ENCODE results near the gene ACMSD.
"Not testable (repeated sequence)": the region's sequence is repeated elsewhere in the genome, so short reads cannot be mapped to it uniquely, and the experiment has no call there.

ACMSD gene

DNA sequence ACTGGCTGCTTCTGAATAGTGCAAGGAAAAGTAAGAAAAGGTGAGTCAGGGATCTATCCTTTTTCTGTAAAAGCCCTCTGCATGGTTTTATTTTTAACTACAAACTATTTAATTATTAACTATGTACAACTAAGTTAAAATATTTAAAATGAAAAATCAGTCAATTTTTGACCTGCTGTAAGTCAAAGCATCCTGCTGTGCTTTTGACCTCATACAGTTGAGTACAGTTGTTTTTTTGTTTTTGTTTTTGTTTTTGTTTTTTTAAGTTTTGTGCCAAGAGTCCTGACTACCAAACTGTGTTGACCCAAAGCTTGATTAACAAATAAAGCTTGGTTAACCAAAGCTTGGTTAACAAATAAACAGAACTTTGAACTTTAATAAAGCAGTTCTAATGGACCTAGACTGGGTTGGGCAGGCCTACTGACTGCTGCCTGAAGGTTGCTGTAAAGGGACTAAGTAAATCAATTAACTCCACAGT is at the start of gene ACMSD:
ACMSD (plus strand) TSS at position 474 of the 478 bp plus-strand sequence. CDS start 67 bp downstream, outside the sequence.
- no peak within 1 kb of the TSS for H3K27ac ChIP-seq (ENCODE audit: low read depth, low read length)
- H3K9me3 ChIP-seq (ENCODE audit: control insufficient read depth, insufficient read depth, low read depth, low read length), result peaks cover 13% of the 10 kb centered on the region; the same call in 1 of the 2 replicates
- H3K9ac ChIP-seq (ENCODE audit: low read length), result no peak within 1 kb of the TSS
- no peak within 1 kb of the TSS for H3K4me3 ChIP-seq (ENCODE audit: low read depth, low read length)
- no peaks in the 10 kb centered on the region for H3K36me3 ChIP-seq (ENCODE audit: control insufficient read depth, insufficient read depth, low read length)
- H3K4me1 ChIP-seq (ENCODE audit: control insufficient read depth, insufficient read depth, low read length), result no peaks in the 10 kb centered on the region
- no peaks in the 10 kb centered on the region for H3K27me3 ChIP-seq (ENCODE audit: control insufficient read depth, insufficient read depth, low read length)

DNA sequence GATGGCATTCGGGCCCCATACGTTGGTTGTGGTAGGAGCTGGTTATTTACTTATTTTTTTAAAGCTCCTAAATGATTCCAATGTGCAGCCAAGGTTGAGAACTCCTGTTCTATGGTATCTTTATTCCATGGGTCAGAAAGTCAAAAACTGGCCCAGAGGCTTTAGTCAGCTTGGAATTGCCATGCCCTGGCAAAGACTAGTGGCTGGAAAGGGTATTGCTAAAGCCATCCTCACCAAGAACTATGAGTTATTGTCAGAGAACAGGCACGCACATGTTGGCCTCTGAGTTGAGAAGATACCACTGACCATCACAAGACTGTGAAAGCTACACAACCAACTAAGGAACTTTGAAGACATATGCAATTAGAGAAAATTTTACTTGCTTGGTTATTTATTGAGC is 47.9 kb upstream of the ACMSD start:
- Histone ChIP-seq H3K27ac (ENCODE audit: low read depth, low read length) (no peak overlapping the region), H3K4me3 (ENCODE audit: low read depth, low read length) (no peak overlapping the region), H3K9me3 (ENCODE audit: control insufficient read depth, insufficient read depth, low read depth, low read length) (no peaks in the 10 kb centered on the region), H3K36me3 (ENCODE audit: control insufficient read depth, insufficient read depth, low read length) (no peaks in the 10 kb centered on the region), H3K9ac (ENCODE audit: low read length) (no peak overlapping the region), H3K27me3 (ENCODE audit: control insufficient read depth, insufficient read depth, low read length) (no peaks in the 10 kb centered on the region), H3K4me1 (ENCODE audit: control insufficient read depth, insufficient read depth, low read length) (no peaks in the 10 kb centered on the region)

DNA sequence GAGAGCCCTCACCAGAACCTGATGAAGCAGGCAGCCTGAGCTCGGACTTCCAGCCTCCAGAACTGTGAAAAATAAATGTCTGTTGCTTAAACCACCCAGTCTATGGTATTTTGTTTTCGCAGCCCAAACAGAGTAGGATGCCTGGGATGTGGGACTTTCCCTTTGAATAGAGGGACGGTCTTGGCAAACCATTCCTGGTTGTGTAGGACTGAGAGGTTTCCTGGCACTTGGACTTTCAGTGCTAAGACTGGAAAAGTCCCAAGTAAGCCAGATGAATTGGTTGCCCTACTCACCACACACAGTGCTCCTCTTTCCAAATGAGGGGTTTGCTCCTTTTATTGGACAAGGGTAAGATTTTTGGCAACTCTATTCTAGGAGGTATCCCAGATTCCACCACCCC is 46.8 kb upstream of the ACMSD start:
- H3K27ac ChIP-seq (ENCODE audit: low read depth, low read length), result no peak overlapping the region
- no peaks in the 10 kb centered on the region for H3K36me3 ChIP-seq (ENCODE audit: control insufficient read depth, insufficient read depth, low read length)
- H3K9ac ChIP-seq (ENCODE audit: low read length), result no peak overlapping the region
- H3K27me3 ChIP-seq (ENCODE audit: control insufficient read depth, insufficient read depth, low read length), result no peaks in the 10 kb centered on the region
- H3K4me1 ChIP-seq (ENCODE audit: control insufficient read depth, insufficient read depth, low read length), result no peaks in the 10 kb centered on the region
- no peaks in the 10 kb centered on the region for H3K9me3 ChIP-seq (ENCODE audit: control insufficient read depth, insufficient read depth, low read depth, low read length)
- no peak overlapping the region for H3K4me3 ChIP-seq (ENCODE audit: low read depth, low read length)

DNA sequence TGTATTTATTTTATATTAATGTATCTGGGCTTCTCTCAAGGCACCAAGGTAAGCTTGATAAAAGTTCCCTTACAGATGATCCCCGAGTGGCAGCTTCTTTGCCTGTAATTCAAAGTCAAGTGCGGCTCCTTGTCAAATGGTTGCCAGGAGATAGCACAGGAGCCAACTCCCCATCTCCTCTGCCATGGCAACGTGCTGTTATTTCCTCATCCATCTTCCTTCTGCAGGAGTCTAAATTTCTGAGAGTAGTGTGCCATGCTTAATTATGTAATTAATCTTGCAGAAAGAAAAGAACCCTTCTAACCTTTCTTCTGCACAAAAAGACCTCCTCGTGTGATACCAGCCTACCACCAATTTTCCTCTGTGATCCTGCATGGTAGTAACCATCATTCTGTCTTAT is 46.2 kb upstream of the ACMSD start:
- H3K4me3 ChIP-seq (ENCODE audit: low read depth, low read length), result no peak overlapping the region
- H3K27ac ChIP-seq (ENCODE audit: low read depth, low read length), result no peak overlapping the region
- no peaks in the 10 kb centered on the region for H3K36me3 ChIP-seq (ENCODE audit: control insufficient read depth, insufficient read depth, low read length)
- no peaks in the 10 kb centered on the region for H3K27me3 ChIP-seq (ENCODE audit: control insufficient read depth, insufficient read depth, low read length)
- no peak overlapping the region for H3K9ac ChIP-seq (ENCODE audit: low read length)
- H3K4me1 ChIP-seq (ENCODE audit: control insufficient read depth, insufficient read depth, low read length), result no peaks in the 10 kb centered on the region
- H3K9me3 ChIP-seq (ENCODE audit: control insufficient read depth, insufficient read depth, low read depth, low read length), result no peaks in the 10 kb centered on the region

DNA sequence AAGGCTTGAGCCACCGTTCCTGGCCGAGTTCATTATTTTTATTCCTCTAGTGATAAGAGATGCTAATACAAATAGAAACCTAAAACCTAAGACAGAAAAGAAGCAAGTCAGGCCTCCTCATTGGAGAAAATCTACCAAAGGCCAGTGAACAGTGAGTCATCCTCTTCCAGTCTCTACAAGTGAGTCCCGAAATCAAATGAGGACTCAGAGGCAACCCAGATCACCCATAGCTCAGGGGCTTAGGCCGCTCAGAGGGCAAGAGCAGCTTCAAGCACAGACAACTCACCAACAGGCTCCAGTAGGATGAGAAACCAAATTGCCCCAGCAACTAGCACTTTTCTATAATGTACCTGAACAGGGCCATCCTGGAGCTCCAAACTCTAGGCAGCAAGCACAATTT is 42.7 kb upstream of the ACMSD start:
- no peak overlapping the region for H3K27ac ChIP-seq (ENCODE audit: low read depth, low read length)
- no peaks in the 10 kb centered on the region for H3K4me1 ChIP-seq (ENCODE audit: control insufficient read depth, insufficient read depth, low read length)
- H3K36me3 ChIP-seq (ENCODE audit: control insufficient read depth, insufficient read depth, low read length), result no peaks in the 10 kb centered on the region
- no peaks in the 10 kb centered on the region for H3K27me3 ChIP-seq (ENCODE audit: control insufficient read depth, insufficient read depth, low read length)
- no peaks in the 10 kb centered on the region for H3K9me3 ChIP-seq (ENCODE audit: control insufficient read depth, insufficient read depth, low read depth, low read length)
- H3K4me3 ChIP-seq (ENCODE audit: low read depth, low read length), result no peak overlapping the region
- no peak overlapping the region for H3K9ac ChIP-seq (ENCODE audit: low read length)

DNA sequence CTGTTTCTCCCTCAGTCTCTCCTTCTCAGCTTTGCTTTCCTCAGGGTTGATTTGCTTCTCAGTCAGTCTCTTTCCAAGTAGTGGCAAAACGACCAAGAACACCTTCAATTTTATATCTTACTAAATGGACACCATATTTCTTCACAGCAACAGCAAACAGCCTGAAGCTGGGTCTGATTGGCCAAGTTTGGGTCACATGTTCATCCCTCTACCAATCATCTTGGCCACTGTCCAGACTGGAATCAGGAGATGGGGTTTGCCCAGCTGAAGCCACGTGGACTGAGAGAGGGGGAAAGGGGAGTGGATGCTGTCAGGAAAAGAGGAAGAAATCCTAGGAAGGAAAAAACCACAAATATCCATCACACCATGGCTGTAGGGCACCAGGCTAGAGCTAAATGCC is 42.0 kb upstream of the ACMSD start:
- no peak overlapping the region for H3K27ac ChIP-seq (ENCODE audit: low read depth, low read length)

DNA sequence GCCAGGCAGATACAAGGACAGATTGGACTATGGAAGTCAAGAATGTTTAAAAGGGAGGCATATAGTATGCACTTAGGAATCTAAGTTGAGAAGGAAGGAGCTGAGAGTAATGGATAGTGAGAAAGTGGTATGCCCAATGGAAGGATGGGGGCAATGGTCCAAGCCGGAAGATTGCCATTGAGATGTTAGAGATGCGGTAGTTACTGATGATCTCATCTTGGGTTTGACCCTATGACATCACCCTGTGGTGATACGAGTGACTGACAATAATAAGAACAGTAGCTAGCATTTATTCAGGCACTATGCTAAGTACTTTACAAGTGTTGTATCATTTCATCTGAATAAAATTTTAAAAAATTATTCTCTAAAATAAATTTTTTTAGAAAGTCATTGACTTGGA is 38.5 kb upstream of the ACMSD start:
- Histone ChIP-seq H3K4me3 (ENCODE audit: low read depth, low read length) (no peak overlapping the region), H3K9ac (ENCODE audit: low read length) (no peak overlapping the region), H3K27ac (ENCODE audit: low read depth, low read length) (no peak overlapping the region), H3K9me3 (ENCODE audit: control insufficient read depth, insufficient read depth, low read depth, low read length) (peaks cover 21% of the 10 kb centered on the region), H3K4me1 (ENCODE audit: control insufficient read depth, insufficient read depth, low read length) (no peaks in the 10 kb centered on the region), H3K36me3 (ENCODE audit: control insufficient read depth, insufficient read depth, low read length) (no peaks in the 10 kb centered on the region), H3K27me3 (ENCODE audit: control insufficient read depth, insufficient read depth, low read length) (no peaks in the 10 kb centered on the region)

More for the DNA sequence above, 42.0 kb upstream of the ACMSD start:
- no peaks in the 10 kb centered on the region for H3K27me3 ChIP-seq (ENCODE audit: control insufficient read depth, insufficient read depth, low read length)
- H3K4me3 ChIP-seq (ENCODE audit: low read depth, low read length), result no peak overlapping the region
- no peaks in the 10 kb centered on the region for H3K9me3 ChIP-seq (ENCODE audit: control insufficient read depth, insufficient read depth, low read depth, low read length)
- H3K4me1 ChIP-seq (ENCODE audit: control insufficient read depth, insufficient read depth, low read length), result no peaks in the 10 kb centered on the region
- no peaks in the 10 kb centered on the region for H3K36me3 ChIP-seq (ENCODE audit: control insufficient read depth, insufficient read depth, low read length)
- H3K9ac ChIP-seq (ENCODE audit: low read length), result no peak overlapping the region

DNA sequence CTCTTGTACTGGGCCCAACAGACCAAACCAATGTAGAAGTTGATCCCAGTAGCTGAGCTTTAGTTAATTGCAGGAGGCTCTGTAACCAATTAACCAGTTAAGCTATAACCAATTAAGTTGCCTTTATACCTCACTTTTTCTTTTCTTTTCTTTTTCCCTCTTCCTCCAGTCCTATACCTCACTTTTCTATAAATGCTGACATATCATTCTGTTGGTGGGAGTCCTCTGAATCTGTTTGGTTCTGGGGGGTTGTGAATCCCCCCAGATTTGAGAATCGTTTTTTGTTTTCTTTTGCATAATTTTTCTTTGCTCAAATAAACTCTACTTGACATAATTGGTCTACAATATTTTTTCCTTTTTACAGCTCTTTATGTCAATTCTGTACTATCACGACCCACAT is 38.1 kb upstream of the ACMSD start:
- Histone ChIP-seq H3K9me3 (ENCODE audit: control insufficient read depth, insufficient read depth, low read depth, low read length) (peaks cover 23% of the 10 kb centered on the region), H3K27ac (ENCODE audit: low read depth, low read length) (no peak overlapping the region), H3K27me3 (ENCODE audit: control insufficient read depth, insufficient read depth, low read length) (no peaks in the 10 kb centered on the region), H3K9ac (ENCODE audit: low read length) (no peak overlapping the region), H3K4me1 (ENCODE audit: control insufficient read depth, insufficient read depth, low read length) (no peaks in the 10 kb centered on the region), H3K4me3 (ENCODE audit: low read depth, low read length) (no peak overlapping the region), H3K36me3 (ENCODE audit: control insufficient read depth, insufficient read depth, low read length) (no peaks in the 10 kb centered on the region)

DNA sequence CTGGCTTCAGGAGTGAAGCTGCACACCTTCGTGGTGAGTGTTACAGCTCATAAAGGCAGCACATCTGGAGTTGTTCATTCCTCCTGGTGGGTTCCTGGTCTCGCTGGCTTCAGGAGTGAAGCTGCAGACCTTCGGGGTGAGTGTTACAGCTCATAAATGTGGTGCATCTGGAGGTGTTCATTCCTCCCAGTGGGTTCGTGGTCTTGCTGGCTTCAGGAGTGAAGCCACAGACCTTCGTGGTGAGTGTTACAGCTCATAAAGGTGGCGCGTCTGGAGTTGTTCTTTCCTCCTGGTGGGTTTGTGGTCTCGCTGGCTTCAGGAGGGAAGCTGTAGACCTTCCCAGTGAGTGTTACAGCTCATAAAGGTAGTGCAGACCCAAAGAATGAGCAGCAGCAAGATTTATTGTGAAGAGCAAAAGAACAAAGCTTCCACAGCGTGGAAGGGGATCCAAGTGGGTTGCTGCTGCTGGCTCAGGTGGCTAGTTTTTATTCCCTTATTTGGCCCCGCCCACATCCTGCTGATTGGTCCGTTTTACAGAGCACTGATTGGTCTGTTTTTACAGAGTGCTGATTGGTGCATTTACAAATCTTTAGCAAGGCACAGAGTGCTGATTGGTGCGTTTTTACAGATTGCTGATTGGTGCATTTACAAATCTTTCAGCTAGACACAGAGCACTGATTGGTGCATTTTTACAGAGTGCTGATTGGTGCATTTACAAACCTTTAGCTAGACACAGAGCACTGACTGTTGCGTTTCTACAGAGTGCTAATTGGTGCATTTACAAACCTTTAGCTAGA is 34.6 kb upstream of the ACMSD start:
- not testable (repeated sequence) for H3K4me1 ChIP-seq (ENCODE audit: control insufficient read depth, insufficient read depth, low read length); H3K27ac ChIP-seq (ENCODE audit: low read depth, low read length); H3K9ac ChIP-seq (ENCODE audit: low read length); H3K36me3 ChIP-seq (ENCODE audit: control insufficient read depth, insufficient read depth, low read length); H3K4me3 ChIP-seq (ENCODE audit: low read depth, low read length); H3K27me3 ChIP-seq (ENCODE audit: control insufficient read depth, insufficient read depth, low read length)
- peaks cover 23% of the 10 kb centered on the region for H3K9me3 ChIP-seq (ENCODE audit: control insufficient read depth, insufficient read depth, low read depth, low read length)

DNA sequence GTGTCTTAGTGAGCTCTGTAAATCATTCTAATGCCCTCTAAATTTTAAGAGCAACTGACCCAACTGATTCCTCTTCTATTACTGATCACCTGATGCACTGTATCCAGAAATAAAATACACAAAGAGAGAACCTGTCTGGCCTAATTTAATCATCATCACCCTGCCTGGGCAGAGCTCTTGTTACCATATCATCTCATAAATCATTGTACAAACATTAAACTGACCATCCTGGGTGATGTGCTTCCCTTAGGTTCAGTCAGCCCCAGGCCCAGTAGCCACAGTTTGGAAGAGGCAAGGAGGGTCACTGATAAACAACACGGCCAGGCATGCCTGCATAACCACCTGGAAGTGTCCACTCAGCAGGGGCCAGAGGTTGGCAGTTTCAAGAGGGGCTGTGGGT is 22.7 kb upstream of the ACMSD start:
- no peaks in the 10 kb centered on the region for H3K4me1 ChIP-seq (ENCODE audit: control insufficient read depth, insufficient read depth, low read length)
- H3K36me3 ChIP-seq (ENCODE audit: control insufficient read depth, insufficient read depth, low read length), result no peaks in the 10 kb centered on the region
- H3K27ac ChIP-seq (ENCODE audit: low read depth, low read length), result no peak overlapping the region
- no peak overlapping the region for H3K4me3 ChIP-seq (ENCODE audit: low read depth, low read length)
- no peak overlapping the region for H3K9ac ChIP-seq (ENCODE audit: low read length)
- no peaks in the 10 kb centered on the region for H3K27me3 ChIP-seq (ENCODE audit: control insufficient read depth, insufficient read depth, low read length)
- H3K9me3 ChIP-seq (ENCODE audit: control insufficient read depth, insufficient read depth, low read depth, low read length), result peaks cover 13% of the 10 kb centered on the region

DNA sequence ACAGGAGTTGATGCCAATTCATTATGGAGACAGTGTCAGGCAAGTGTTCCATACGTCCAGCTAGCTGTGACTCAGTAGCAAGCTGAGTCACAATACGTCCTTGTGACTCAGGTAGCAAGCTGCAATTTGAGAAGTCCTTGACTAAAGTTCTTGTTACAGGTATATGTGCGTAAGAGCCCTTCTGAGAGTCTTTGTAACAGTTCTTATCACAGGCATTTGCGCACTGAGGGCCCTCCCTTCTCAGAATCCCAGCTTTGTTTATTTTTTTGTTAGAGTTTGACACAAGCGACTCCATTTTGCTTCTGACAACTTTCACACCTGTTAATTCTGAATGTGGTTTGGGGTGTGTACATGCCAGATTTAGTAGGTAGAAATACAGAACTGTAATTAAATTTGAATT is 20.1 kb upstream of the ACMSD start:
- Histone ChIP-seq H3K36me3 (ENCODE audit: control insufficient read depth, insufficient read depth, low read length) (no peaks in the 10 kb centered on the region), H3K27me3 (ENCODE audit: control insufficient read depth, insufficient read depth, low read length) (no peaks in the 10 kb centered on the region), H3K9ac (ENCODE audit: low read length) (no peak overlapping the region), H3K9me3 (ENCODE audit: control insufficient read depth, insufficient read depth, low read depth, low read length) (no peaks in the 10 kb centered on the region), H3K4me1 (ENCODE audit: control insufficient read depth, insufficient read depth, low read length) (no peaks in the 10 kb centered on the region), H3K4me3 (ENCODE audit: low read depth, low read length) (no peak overlapping the region), H3K27ac (ENCODE audit: low read depth, low read length) (no peak overlapping the region)
